ENCODE data around the gene OCSTAMP. TPM values are rescaled to one million over a fixed set of nuclear protein-coding genes. Genes with fewer than 3 reads are reported as not detected.

The OCSTAMP gene
- total RNA-seq, 6 experiments from 2014 or later = not detected

- H3K27ac ChIP-seq = no peak overlapping the region
- no peaks in the 10 kb centered on the region for H3K4me1 ChIP-seq
- 89% methylated on average over 4 of the region's 4 CpGs for WGBS (ENCODE audit: insufficient coverage, low coverage, low lambda C conversion rate, missing lambda C conversion rate)
- no peaks in the 10 kb centered on the region for H3K36me3 ChIP-seq
- DNase-seq (no peak), ATAC-seq (no peak)
- TF ChIP-seq CTCF (IDR thresholded peaks at IDR 0.05) (no peak), POLR2A (IDR thresholded peaks at IDR 0.05) (no peak)
- no peak overlapping the region for H3K4me3 ChIP-seq
- intact Hi-C loops (cut with DNase I) = no loop called here
- no peaks in the 10 kb centered on the region for H3K27me3 ChIP-seq
- H3K9me3 ChIP-seq = no peaks in the 10 kb centered on the region
Observed at GRCh38 chr20:46549188-46549972, 1.1 kb downstream of the OCSTAMP start.

- WGBS (ENCODE audit: insufficient coverage, low coverage, low lambda C conversion rate, missing lambda C conversion rate) = 71% methylated on average over 4 of the region's 5 CpGs
- H3K36me3 ChIP-seq = no peaks in the 10 kb centered on the region
- no peak overlapping the region for H3K27ac ChIP-seq
- ATAC-seq (no peak), DNase-seq (no peak)
- no peaks in the 10 kb centered on the region for H3K4me1 ChIP-seq
- TF ChIP-seq CTCF (IDR thresholded peaks at IDR 0.05) = no peak
- TF ChIP-seq POLR2A (IDR thresholded peaks at IDR 0.05) = no peak
- intact Hi-C loops (cut with DNase I) = no loop called here
- no peaks in the 10 kb centered on the region for H3K9me3 ChIP-seq
- H3K4me3 ChIP-seq = no peak overlapping the region
- no peaks in the 10 kb centered on the region for H3K27me3 ChIP-seq
Observed at GRCh38 chr20:46548688-46549087, 1.8 kb downstream of the OCSTAMP start.

- intact Hi-C loops (cut with DNase I) = no loop called here
- Histone ChIP-seq H3K27ac (no peak overlapping the region), H3K36me3 (no peaks in the 10 kb centered on the region), H3K9me3 (no peaks in the 10 kb centered on the region), H3K4me1 (no peaks in the 10 kb centered on the region), H3K27me3 (no peaks in the 10 kb centered on the region), H3K4me3 (no peak overlapping the region)
- TF ChIP-seq CTCF (IDR thresholded peaks at IDR 0.05) (no peak), POLR2A (IDR thresholded peaks at IDR 0.05) (no peak)
- WGBS (ENCODE audit: insufficient coverage, low coverage, low lambda C conversion rate, missing lambda C conversion rate) = 78% methylated on average over 3 of the region's 6 CpGs
- ATAC-seq (no peak), DNase-seq (no peak)
Observed at GRCh38 chr20:46547995-46548394, 2.5 kb downstream of the OCSTAMP start.

- TF ChIP-seq CTCF (IDR thresholded peaks at IDR 0.05) = no peak
- TF ChIP-seq POLR2A (IDR thresholded peaks at IDR 0.05) = no peak
- no peaks in the 10 kb centered on the region for H3K36me3 ChIP-seq
- 76% methylated on average over 6 of the region's 6 CpGs for WGBS (ENCODE audit: insufficient coverage, low coverage, low lambda C conversion rate, missing lambda C conversion rate)
- H3K27me3 ChIP-seq = no peaks in the 10 kb centered on the region
- no peak overlapping the region for H3K4me3 ChIP-seq
- ATAC-seq = no peak
- no peaks in the 10 kb centered on the region for H3K4me1 ChIP-seq
- H3K27ac ChIP-seq = no peak overlapping the region
- H3K9me3 ChIP-seq = no peaks in the 10 kb centered on the region
- intact Hi-C loops (cut with DNase I) = no loop called here
- DNase-seq = no peak
Observed at GRCh38 chr20:46546936-46547335, 3.5 kb downstream of the OCSTAMP start.

Measured in right lobe of liver (tissue), 6 donors.